ENCODE measurements around the gene LRRK1.

LRRK1 gene

DNA sequence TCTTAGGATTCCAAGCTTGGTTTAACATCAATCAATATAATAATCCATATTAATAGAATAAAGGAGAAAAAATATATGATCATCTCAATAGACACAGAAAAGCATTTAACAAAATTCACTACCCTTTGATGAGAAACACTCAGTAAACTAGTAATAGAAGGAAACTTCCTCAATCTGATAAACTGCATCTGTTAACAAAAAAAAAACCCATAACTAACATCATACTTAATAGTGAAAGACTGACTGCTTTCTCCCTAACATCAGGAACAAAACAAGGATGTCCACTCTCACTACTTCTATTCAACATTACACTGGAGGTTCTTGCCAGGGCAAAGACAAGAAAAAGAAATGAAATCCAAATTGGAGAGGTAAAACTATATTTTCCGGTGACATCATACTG, 30.5 kb downstream of the LRRK1 start:
- Histone ChIP-seq H3K4me1 (no peaks in the 10 kb centered on the region), H3K4me3 (ENCODE audit: low read depth, low read length) (no peak overlapping the region), H3K9me3 (no peaks in the 10 kb centered on the region), H3K36me3 (no peaks in the 10 kb centered on the region), H3K27me3 (peaks cover 35% of the 10 kb centered on the region)
- DNase-seq = no peak
- TF ChIP-seq, protein P1, sequence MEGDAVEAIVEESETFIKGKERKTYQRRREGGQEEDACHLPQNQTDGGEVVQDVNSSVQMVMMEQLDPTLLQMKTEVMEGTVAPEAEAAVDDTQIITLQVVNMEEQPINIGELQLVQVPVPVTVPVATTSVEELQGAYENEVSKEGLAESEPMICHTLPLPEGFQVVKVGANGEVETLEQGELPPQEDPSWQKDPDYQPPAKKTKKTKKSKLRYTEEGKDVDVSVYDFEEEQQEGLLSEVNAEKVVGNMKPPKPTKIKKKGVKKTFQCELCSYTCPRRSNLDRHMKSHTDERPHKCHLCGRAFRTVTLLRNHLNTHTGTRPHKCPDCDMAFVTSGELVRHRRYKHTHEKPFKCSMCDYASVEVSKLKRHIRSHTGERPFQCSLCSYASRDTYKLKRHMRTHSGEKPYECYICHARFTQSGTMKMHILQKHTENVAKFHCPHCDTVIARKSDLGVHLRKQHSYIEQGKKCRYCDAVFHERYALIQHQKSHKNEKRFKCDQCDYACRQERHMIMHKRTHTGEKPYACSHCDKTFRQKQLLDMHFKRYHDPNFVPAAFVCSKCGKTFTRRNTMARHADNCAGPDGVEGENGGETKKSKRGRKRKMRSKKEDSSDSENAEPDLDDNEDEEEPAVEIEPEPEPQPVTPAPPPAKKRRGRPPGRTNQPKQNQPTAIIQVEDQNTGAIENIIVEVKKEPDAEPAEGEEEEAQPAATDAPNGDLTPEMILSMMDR (IDR thresholded peaks at IDR 0.05; ENCODE audit: low read depth, low read length) = no peak

DNA sequence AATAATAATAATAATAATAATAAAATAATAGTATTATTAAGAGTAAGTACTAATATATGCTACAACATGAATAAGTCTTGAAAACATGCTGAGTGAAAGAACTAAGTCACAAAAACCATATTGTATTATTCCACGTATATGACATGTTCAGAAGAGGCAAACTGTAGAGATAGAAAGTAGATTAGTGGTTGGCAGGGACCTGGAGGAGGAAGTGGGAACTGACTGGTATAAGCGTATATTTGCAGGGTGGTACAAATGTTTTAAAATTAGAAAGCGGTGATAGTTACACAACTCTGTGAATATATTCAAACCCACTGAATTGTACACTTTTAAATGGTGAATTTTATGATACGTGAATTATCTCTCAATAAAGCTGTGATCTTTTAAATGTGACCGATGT, 32.8 kb downstream of the LRRK1 start:
- no peaks in the 10 kb centered on the region for H3K36me3 ChIP-seq
- TF ChIP-seq, protein P1 (IDR thresholded peaks at IDR 0.05; ENCODE audit: low read depth, low read length) = no peak
- H3K27me3 ChIP-seq = peaks cover 41% of the 10 kb centered on the region

DNA sequence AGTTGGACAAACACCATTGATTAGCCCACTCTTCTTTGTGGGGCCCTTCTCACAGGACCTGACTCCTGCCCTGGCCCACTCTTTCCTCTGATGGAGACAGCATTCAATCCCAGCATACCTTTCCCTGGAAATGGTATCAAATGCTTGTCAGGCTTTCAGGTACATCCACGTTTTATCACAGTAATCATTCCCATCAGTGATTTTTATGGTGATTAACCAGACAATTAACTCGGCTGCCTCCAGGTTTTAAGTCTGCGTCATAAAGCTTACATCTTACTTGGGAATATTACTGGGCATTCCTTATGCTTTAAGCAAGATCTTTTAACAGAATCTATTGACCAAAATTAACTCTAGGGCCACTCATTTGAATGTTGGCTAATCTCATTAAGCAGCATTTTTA, 33.4 kb downstream of the LRRK1 start:
- TF ChIP-seq, protein P1 (IDR thresholded peaks at IDR 0.05; ENCODE audit: low read depth, low read length) = no peak
- Histone ChIP-seq H3K36me3 (no peaks in the 10 kb centered on the region), H3K4me1 (no peaks in the 10 kb centered on the region), H3K4me3 (ENCODE audit: low read depth, low read length) (no peak overlapping the region), H3K27me3 (peaks cover 44% of the 10 kb centered on the region), H3K9me3 (no peaks in the 10 kb centered on the region)
- no peak for DNase-seq

More for the DNA sequence above, 32.8 kb downstream of the LRRK1 start:
- DNase-seq = no peak
- Histone ChIP-seq H3K9me3 (no peaks in the 10 kb centered on the region), H3K4me1 (no peaks in the 10 kb centered on the region), H3K4me3 (ENCODE audit: low read depth, low read length) (no peak overlapping the region)

DNA sequence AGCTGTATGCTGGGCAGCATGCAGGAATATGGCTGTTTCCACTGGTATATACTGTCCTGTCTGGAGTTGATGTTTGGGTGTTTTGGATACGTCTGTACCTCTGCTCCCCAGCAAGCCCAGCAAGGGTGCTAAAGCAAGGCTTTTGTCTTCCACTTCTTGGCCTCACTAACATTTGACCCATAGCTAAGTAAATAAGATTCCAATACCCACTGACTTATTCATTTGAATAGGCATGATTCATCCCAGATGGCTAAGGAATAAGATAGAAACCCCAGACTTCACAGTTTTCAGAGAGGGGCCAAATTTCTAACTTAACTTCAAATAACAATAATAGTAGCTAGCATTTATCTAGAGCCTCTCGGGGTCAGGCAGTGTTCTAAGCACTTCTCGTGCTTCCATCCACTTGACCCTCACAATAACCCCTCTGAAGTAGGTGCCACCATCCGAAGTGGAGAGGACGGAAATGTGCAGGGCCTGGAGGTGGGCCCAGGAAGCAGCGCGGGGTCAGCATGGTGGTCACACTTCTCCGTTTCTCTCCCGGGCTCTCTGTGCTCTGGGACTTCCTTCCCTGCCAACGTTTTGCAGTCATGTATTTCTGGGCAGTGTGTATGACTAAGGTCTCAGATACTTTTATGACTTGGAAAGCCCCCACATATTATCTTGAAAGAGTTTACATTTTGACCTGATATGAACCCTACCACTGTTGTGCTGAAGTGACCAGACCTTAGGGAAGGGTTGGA, 39.3 kb downstream of the LRRK1 start:
- Histone ChIP-seq H3K4me1 (no peaks in the 10 kb centered on the region), H3K36me3 (no peaks in the 10 kb centered on the region), H3K9me3 (no peaks in the 10 kb centered on the region), H3K4me3 (ENCODE audit: low read depth, low read length) (no peak overlapping the region), H3K27me3 (peaks cover 47% of the 10 kb centered on the region)
- TF ChIP-seq, protein P1 (IDR thresholded peaks at IDR 0.05; ENCODE audit: low read depth, low read length) = no peak
- DNase-seq = no peak

GRCh38 chr15:100959066-100960050, 40.2 kb downstream of the LRRK1 start:
- no peaks in the 10 kb centered on the region for H3K4me1 ChIP-seq
- TF ChIP-seq, protein P1 (IDR thresholded peaks at IDR 0.05; ENCODE audit: low read depth, low read length) = no peak
- H3K36me3 ChIP-seq = no peaks in the 10 kb centered on the region
- no peaks in the 10 kb centered on the region for H3K9me3 ChIP-seq
- H3K4me3 ChIP-seq (ENCODE audit: low read depth, low read length) = no peak overlapping the region
- H3K27me3 ChIP-seq = peaks cover 38% of the 10 kb centered on the region
- DNase-seq = no peak
